Effector memory CD8-positive, alpha-beta T cell (primary cell): Measurements from ENCODE around the gene ZGLP1.

Experiments
- ATAC-seq: fragments of 150-1000 bp; cut with Tn5 transposase; replicated peaks from 2 replicates; pipeline ENCODE4 v1.10.0; 2021; ENCODE audit warnings: mild to moderate bottlenecking, moderate library complexity
- DNase-seq, 3 experiments: peaks; one replicate each; pipeline ENCODE4 v3.0.0; 2021
- H3K27ac Mint-ChIP-seq, 2 donors: one replicate each; pipeline ENCODE4 v1.8.0; 2022; ENCODE audit warnings: mild to moderate bottlenecking in 2 of 2, mixed read lengths in 2 of 2, moderate library complexity in 2 of 2
- H3K27me3 Mint-ChIP-seq, 2 donors: one replicate each; pipeline ENCODE4 v1.8.0; 2022; ENCODE audit warnings: mixed read lengths in 2 of 2
- H3K36me3 Mint-ChIP-seq: one replicate; pipeline ENCODE4 v1.8.0; 2022; ENCODE audit warnings: mild to moderate bottlenecking, moderate library complexity, mixed read lengths; ENCODE audit not compliant: insufficient read depth
- H3K4me1 Mint-ChIP-seq, 2 donors: one replicate each; pipeline ENCODE4 v1.8.0; 2022; ENCODE audit warnings: low read depth in 2 of 2, mixed read lengths in 2 of 2
- H3K4me3 Mint-ChIP-seq, 2 donors: one replicate each; pipeline ENCODE4 v1.8.0; 2022; ENCODE audit warnings: mild to moderate bottlenecking in 2 of 2, mixed read lengths in 2 of 2, moderate library complexity in 2 of 2
- H3K9me3 Mint-ChIP-seq, 2 donors: one replicate each; pipeline ENCODE4 v1.8.0; 2022; ENCODE audit warnings: mixed read lengths in 2 of 2

The ZGLP1 gene

GRCh38 chr19:10320602-10321416 is 11.2 kb upstream of the ZGLP1 start:
- peaks cover 57% of the 10 kb centered on the region for H3K36me3 Mint-ChIP-seq
- ATAC-seq (no peak), DNase-seq (no peak)
- peaks cover 3 to 5% of the 10 kb centered on the region in 2 donors for H3K4me1 Mint-ChIP-seq
- no peak overlapping the region for H3K4me3 Mint-ChIP-seq
- no peak overlapping the region for H3K27ac Mint-ChIP-seq
- no peaks in the 10 kb centered on the region for H3K27me3 Mint-ChIP-seq
- no peaks in the 10 kb centered on the region for H3K9me3 Mint-ChIP-seq

DNA sequence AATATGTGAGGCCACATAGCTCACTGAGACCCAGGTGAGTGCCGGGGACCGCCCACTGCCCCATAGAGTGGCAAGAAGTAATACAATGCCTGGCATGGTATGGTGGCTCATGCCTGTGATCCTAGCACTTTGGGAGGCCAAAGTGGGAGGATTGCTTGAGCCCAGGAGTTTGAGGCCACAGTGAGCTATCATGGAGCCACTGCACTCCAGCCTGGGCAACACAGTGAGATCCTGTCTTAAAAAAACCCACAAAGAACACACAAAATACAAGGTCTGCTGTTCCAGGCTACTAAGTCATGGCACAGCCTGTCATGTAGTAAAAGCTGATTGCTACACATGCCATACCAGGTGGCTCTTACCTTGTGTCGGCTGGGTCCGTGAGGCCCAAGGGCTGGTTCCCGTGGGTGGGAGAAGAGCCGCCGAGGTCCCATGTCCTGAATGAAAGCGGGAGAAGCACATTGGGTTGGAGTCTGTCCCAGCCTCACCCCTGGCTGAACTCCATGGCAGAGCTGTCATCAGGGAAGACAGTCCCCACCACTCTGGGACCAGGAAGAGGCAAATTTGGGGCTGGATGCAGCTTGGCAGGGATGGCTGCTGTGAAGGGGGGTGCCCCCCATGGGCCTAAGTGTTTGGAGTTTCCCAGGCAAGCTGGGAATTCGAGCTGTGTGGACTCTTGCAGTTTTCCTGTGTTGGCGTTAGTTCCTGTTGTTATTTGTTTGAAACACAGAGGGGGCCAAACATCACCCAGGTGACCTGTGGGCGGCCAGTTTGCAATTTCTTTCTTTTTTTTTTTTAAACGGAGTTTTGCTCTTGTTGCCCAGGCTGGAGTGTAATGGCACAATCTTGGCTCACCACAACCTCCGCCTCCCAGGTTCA is 9.4 kb upstream of the ZGLP1 start:
- ATAC-seq: no peak
- Mint-ChIP-seq H3K36me3 (peaks cover 39% of the 10 kb centered on the region), H3K9me3 (no peaks in the 10 kb centered on the region), H3K27me3 (no peaks in the 10 kb centered on the region), H3K4me3 (no peak overlapping the region), H3K27ac (peak overlapping the region in 1 of 2 donors; percentile 92), H3K4me1 (peaks cover 12 to 13% of the 10 kb centered on the region in 2 donors)
- DNase-seq: no peak

GRCh38 chr19:10317857-10318462 is 8.3 kb upstream of the ZGLP1 start:
- Mint-ChIP-seq H3K27me3 (no peaks in the 10 kb centered on the region), H3K4me1 (peaks cover 12 to 13% of the 10 kb centered on the region in 2 donors), H3K27ac (no peak overlapping the region), H3K4me3 (no peak overlapping the region), H3K36me3 (peaks cover 31% of the 10 kb centered on the region), H3K9me3 (no peaks in the 10 kb centered on the region)
- no peak for ATAC-seq
- no peak for DNase-seq

DNA sequence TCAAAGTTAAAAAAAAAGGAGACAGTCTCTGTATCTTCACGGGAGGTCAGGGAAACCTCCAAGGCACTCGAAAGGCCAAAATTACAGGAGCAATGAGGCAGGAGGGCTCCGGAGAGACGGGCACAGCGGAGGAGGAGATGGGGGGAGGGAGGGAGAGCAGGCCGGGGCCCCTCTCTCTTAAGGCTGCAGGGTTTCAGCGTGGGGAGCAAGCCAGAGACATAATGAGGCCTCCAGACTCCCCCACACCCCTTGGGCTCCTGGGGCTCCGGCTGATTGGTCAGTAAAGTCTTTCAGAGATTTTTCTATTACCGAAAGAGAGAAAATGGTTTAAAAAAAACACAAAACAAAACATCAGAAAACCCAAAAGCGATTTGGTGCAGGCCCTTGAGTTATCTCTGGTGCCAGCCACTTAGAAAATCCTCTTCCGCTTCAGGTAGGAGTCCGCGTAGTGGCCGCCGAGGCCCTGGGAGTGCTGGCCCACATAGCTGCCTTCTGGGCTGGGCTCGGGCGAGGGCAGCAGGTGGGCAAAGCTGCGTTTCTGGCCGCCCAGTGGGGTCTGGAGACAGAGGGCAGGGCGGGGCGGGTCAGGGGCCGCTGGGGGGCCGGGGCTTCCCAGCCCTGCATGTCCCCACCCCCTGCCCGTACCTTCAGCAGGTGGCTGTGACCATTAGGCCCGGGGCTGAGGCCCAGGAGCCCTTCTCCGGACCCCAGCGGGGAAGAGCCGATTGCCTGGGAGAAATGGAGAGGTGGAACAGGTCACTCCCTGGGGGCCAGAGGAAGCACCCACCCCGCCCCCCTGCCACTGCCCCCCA is 7.6 kb upstream of the ZGLP1 start:
- Mint-ChIP-seq H3K36me3 (peaks cover 31% of the 10 kb centered on the region), H3K4me1 (peaks cover 12 to 13% of the 10 kb centered on the region in 2 donors), H3K27me3 (no peaks in the 10 kb centered on the region), H3K9me3 (no peaks in the 10 kb centered on the region), H3K27ac (peak overlapping the region; percentile 73 to 88), H3K4me3 (peak overlapping the region in 1 of 2 donors; percentile 23)
- ATAC-seq (no peak), DNase-seq (no peak)

GRCh38 chr19:10316229-10317044 is 6.8 kb upstream of the ZGLP1 start:
- peaks cover 12 to 13% of the 10 kb centered on the region in 2 donors for H3K4me1 Mint-ChIP-seq
- ATAC-seq: no peak
- DNase-seq: no peak
- H3K4me3 Mint-ChIP-seq: peak overlapping the region; percentile 89 to 92
- H3K36me3 Mint-ChIP-seq: peaks cover 31% of the 10 kb centered on the region
- no peaks in the 10 kb centered on the region for H3K27me3 Mint-ChIP-seq
- H3K27ac Mint-ChIP-seq: peak overlapping the region; percentile 73 to 88
- no peaks in the 10 kb centered on the region for H3K9me3 Mint-ChIP-seq

GRCh38 chr19:10315335-10316214 is 6.0 kb upstream of the ZGLP1 start, which contains the start of gene FDX2:
Gene FDX2, minus strand, starts transcription at chr19:10316015. Its CDS starts 19 bp downstream, at chr19:10315996.
- ATAC-seq: peak; percentile 92
- Mint-ChIP-seq H3K36me3 (peaks cover 27% of the 10 kb centered on the region), H3K9me3 (no peaks in the 10 kb centered on the region), H3K27ac (peak within 1 kb of the TSS; percentile 73 to 88), H3K27me3 (no peaks in the 10 kb centered on the region), H3K4me3 (peak within 1 kb of the TSS; percentile 89 to 92), H3K4me1 (peaks cover 12 to 13% of the 10 kb centered on the region in 2 donors)
- DNase-seq: peak; percentile 85 to 91 (median 88)

DNA sequence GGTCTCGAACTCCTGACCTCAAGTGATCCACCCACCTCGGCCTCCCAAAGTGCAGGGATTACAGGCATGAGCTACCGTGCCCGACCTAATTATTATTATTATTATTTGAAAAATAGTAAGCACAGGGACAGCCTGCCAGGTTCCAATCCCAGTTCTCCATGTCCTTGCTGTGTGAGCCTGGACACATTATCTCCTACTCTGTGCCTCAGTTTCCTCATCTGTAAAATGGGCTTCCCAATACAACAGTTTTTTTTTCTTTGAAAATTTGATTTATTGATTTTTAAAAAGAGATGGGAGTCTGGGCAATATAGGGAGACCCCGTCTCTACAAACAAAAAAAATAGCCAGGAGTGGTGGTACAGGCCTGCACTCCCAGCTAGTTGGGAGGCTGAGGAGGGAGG is 3.3 kb downstream of the ZGLP1 start:
- H3K9me3 Mint-ChIP-seq: no peaks in the 10 kb centered on the region
- H3K36me3 Mint-ChIP-seq: peaks cover 6% of the 10 kb centered on the region
- H3K4me1 Mint-ChIP-seq: no peaks in the 10 kb centered on the region
- no peak for ATAC-seq
- H3K27ac Mint-ChIP-seq: no peak overlapping the region
- H3K27me3 Mint-ChIP-seq: no peaks in the 10 kb centered on the region
- no peak for DNase-seq
- H3K4me3 Mint-ChIP-seq: no peak overlapping the region

GRCh38 chr19:10305139-10305806 is 4.3 kb downstream of the ZGLP1 start:
- Mint-ChIP-seq H3K4me3 (no peak overlapping the region), H3K4me1 (no peaks in the 10 kb centered on the region), H3K36me3 (peaks cover 6% of the 10 kb centered on the region), H3K9me3 (no peaks in the 10 kb centered on the region), H3K27me3 (no peaks in the 10 kb centered on the region), H3K27ac (no peak overlapping the region)
- DNase-seq: no peak
- ATAC-seq: no peak

- Mint-ChIP-seq H3K4me1 (peaks cover 6% of the 10 kb centered on the region in 2 donors), H3K4me3 (no peak overlapping the region), H3K9me3 (no peaks in the 10 kb centered on the region), H3K36me3 (peaks cover 6% of the 10 kb centered on the region), H3K27me3 (peaks cover 0 to under 1% of the 10 kb centered on the region in 2 donors), H3K27ac (no peak overlapping the region)
- DNase-seq (no peak), ATAC-seq (no peak)
Measured at GRCh38 chr19:10299545-10300458, 9.8 kb downstream of the ZGLP1 start.

DNA sequence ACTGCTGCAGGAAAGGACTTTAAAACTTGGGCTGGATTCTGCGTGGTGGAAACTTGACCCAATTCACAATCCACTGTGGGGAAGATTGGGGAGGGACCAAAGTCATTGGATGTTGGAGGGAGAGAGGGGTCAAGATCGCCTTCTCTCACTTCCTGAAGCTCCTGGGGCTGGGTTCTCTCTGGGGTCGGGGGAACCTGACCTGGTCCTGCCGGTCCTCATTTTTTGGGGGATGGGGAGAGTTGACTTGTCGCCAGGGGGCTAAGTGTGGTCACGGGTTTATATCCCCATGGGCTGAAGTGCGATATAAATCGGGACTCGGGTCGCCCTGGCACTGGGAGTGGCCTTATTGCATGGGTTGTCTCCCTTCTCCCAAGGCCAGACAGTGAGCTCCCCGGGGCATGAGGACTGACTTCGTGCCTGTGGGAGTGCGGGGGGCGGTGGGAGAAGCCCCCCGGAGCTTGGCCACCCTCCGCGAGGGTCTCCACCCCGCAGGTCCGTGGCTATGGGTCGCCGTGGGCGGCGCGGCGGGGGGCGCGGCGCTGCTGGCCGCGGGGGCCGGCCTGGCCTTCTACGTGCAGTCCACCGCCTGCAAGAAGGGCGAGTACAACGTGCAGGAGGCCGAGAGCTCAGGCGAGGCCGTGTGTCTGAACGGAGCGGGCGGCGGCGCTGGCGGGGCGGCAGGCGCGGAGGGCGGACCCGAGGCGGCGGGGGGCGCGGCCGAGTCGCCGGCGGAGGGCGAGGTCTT is 13.6 kb downstream of the ZGLP1 start:
- H3K27ac Mint-ChIP-seq: peak overlapping the region; percentile 52 to 65
- H3K4me3 Mint-ChIP-seq: peak overlapping the region; percentile 81 to 96
- ATAC-seq (no peak), DNase-seq (no peak)
- H3K4me1 Mint-ChIP-seq: peaks cover 26 to 32% of the 10 kb centered on the region in 2 donors
- H3K9me3 Mint-ChIP-seq: no peaks in the 10 kb centered on the region
- peaks cover 18% of the 10 kb centered on the region for H3K36me3 Mint-ChIP-seq
- H3K27me3 Mint-ChIP-seq: peaks cover 18 to 38% of the 10 kb centered on the region in 2 donors
